ENCODE measurements around the gene GUCY1A1.
"Not testable (repeated sequence)": the region's sequence is repeated elsewhere in the genome, so short reads cannot be mapped to it uniquely, and the experiment has no call there.

The GUCY1A1 gene

DNA sequence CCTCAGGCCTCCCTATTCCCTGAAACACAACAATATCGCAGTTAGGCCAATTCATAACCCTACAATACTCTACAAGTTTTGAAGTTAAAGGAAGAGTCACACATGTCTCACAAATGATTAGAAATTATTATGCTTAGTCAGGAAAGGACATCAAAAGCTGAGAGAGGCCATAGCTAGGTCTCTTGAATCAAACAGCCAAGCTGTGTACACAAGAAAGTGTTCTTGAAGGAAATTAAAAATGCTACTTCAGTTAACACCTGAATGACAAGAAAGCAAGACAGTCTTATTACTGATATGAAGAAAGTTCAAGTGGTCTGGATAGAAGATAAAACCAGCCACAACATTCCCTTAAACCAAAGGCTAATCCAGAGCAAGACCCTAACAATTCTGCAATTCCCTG lies 23.6 kb upstream of the GUCY1A1 start:
- TF ChIP-seq, protein P1, sequence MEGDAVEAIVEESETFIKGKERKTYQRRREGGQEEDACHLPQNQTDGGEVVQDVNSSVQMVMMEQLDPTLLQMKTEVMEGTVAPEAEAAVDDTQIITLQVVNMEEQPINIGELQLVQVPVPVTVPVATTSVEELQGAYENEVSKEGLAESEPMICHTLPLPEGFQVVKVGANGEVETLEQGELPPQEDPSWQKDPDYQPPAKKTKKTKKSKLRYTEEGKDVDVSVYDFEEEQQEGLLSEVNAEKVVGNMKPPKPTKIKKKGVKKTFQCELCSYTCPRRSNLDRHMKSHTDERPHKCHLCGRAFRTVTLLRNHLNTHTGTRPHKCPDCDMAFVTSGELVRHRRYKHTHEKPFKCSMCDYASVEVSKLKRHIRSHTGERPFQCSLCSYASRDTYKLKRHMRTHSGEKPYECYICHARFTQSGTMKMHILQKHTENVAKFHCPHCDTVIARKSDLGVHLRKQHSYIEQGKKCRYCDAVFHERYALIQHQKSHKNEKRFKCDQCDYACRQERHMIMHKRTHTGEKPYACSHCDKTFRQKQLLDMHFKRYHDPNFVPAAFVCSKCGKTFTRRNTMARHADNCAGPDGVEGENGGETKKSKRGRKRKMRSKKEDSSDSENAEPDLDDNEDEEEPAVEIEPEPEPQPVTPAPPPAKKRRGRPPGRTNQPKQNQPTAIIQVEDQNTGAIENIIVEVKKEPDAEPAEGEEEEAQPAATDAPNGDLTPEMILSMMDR (IDR thresholded peaks at IDR 0.05): no peak
- TF ChIP-seq ZFX (IDR thresholded peaks at IDR 0.05; ENCODE audit: borderline replicate concordance): no peak
- H3K27ac ChIP-seq: no peak overlapping the region

DNA sequence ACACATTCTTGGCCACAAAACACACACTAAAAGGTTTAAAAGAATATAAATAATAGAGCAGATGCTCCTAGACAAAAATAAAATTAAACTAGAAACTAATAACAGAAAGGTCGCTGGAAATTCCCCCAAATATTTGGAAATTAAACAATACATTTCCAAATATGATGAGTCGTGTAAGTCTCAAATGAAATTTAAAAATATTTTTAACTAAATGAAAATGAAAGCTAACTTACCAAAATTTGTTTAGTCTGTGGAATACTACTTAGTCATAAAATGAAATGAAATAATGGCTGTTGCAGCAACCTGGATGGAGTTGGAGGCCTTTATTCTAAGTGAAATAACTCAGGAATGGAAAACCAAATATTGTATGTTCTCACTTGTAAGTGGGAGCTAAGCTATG lies 20.6 kb upstream of the GUCY1A1 start:
- no peak overlapping the region for H3K27ac ChIP-seq

DNA sequence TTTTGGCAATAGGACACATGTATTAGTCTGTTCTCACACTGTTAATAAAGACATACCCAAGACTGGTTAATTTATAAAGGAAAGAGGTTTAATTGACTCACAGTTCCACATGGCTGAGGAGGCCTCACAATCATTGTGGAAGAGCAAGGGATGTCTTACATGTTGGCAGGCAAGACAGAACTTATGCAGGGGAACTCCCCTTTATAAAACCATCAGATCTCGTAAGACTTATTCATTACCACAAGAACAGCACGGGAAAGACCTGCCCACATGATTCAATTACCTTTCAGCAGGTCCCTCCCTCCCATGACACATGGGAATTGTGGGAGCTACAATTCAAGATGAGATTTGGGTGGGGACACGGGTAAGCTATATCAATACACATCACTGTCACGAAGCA lies 15.9 kb upstream of the GUCY1A1 start:
- not testable (repeated sequence) for H3K27ac ChIP-seq

More for the DNA sequence above, 20.6 kb upstream of the GUCY1A1 start:
- no peak for TF ChIP-seq ZFX (IDR thresholded peaks at IDR 0.05; ENCODE audit: borderline replicate concordance)
- TF ChIP-seq, protein P1 (IDR thresholded peaks at IDR 0.05): no peak

DNA sequence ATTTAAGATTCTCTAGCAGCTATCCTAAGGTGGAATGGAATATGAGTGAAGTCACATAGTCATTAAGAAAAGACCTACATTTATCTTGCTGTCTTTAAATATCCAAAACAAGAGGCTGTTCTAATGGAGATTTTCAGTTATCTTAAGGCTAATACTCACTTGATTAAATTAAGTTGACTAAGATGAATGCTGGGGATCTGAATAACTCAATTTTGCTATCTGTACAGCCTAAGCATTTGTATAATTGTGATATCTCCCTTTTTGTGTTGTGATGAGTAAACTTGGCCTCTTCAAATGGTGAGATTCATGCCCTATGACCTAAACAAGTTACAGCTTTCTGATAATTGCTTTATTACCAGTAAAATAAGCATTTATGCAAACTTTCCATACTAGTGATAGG lies 13.6 kb upstream of the GUCY1A1 start:
- TF ChIP-seq, protein P1 (IDR thresholded peaks at IDR 0.05): no peak
- no peak for TF ChIP-seq ZFX (IDR thresholded peaks at IDR 0.05; ENCODE audit: borderline replicate concordance)
- H3K27ac ChIP-seq: no peak overlapping the region

DNA sequence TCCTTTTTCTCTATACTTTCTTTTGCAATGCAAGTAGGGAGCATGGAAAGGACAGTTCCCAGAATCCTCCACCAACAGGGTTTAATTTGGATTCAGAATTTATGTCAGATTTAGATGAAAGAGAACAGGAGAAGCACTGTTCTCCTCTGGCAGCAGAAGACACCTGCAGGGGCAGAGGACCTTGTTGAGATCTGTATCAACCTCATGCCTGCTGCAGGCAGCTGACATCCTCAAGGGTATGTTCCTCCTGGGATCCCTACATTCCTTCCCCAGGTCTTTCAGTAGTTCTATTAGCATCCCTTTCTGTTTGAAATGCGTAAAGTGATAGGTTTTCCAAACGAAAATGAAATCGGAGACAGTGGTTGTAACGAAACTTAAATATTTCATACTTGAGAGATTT lies 10.6 kb upstream of the GUCY1A1 start:
- TF ChIP-seq, protein P1 (IDR thresholded peaks at IDR 0.05): no peak
- no peak for TF ChIP-seq ZFX (IDR thresholded peaks at IDR 0.05; ENCODE audit: borderline replicate concordance)
- no peak overlapping the region for H3K27ac ChIP-seq

DNA sequence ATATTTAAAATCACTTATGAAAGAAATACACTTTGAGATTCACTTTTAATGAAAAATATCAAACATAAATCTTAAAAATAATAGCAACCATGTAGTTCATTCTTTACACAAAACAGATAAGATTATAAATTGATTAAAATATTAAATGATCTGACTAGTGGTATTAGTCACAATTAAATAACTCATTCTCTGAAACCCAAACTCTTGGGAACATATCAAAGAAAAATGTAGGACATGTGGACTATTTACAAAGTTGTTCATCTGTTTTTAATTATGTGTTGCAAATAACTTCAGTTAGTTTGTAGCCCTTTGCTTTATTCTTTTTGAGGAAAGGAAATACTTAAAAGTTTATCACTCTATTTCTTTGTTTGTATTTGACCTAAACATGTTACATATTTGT lies 9.5 kb upstream of the GUCY1A1 start:
- TF ChIP-seq, protein P1 (IDR thresholded peaks at IDR 0.05): no peak
- no peak for TF ChIP-seq ZFX (IDR thresholded peaks at IDR 0.05; ENCODE audit: borderline replicate concordance)
- no peak overlapping the region for H3K27ac ChIP-seq

DNA sequence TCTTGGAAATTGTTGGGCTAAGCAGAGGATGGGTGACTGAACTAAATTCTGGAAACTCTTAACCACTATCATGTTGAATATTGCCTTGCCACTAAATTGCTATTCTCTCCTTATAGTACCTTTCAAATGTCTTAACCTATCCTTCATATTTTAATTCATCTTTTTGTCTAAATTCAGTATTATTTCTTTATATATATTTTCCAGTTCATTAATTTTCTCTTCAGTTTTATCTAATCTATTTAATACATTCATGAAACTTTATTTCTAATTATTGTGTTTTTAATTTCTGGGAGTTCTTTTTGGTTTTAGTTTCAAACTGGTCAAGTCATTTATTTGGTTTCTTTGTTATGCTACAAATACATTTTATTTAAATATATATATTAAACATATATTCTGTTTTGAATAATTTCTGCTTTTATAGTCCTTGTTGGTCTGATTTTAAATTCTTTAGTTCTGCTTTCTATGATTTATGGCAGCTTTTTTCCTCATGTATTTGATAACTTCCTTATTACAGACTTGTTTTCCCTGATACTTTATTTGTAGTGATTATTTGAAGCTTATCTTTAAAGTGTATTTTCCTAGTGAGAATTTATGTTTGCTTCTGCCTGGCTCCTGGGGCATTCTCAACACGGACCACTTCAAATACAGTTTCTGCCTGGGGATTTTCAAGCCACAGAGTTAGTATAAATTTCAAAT lies 8.5 kb upstream of the GUCY1A1 start:
- H3K27ac ChIP-seq: no peak overlapping the region
- no peak for TF ChIP-seq ZFX (IDR thresholded peaks at IDR 0.05; ENCODE audit: borderline replicate concordance)
- TF ChIP-seq, protein P1 (IDR thresholded peaks at IDR 0.05): no peak

DNA sequence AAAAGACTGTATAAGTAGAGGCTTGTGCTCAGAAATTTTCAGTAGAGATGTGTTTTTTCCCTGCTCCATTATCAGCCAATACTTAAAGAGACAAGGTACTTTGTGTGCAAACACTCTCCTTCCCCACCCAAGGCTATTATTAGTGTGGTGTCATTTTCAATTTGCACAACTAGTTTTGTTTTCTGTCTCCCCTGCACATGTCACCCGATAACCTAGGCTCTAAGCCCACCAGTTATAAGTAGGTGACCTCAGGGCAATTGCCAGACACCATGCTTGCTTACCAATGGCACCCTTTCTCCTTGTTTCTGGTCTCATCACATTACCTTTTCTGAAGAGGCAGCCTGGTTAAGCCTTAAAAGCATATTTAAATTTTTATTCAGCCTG lies 8.0 kb upstream of the GUCY1A1 start:
- H3K27ac ChIP-seq: no peak overlapping the region
- TF ChIP-seq, protein P1 (IDR thresholded peaks at IDR 0.05): no peak
- TF ChIP-seq ZFX (IDR thresholded peaks at IDR 0.05; ENCODE audit: borderline replicate concordance): no peak
